ENCODE measurements around the gene CDH26.

GRCh38 chr20:60039526-60039925 lies 81.3 kb downstream of the CDH26 start:
- no peak for TF ChIP-seq CTCF (IDR thresholded peaks at IDR 0.05 in 4 of 5, conservative IDR thresholded peaks at IDR 0.05 in 1 of 5)
- TF ChIP-seq POLR2A (IDR thresholded peaks at IDR 0.05), result no peak
